GM12865 (cell line): ENCODE data around the gene PTCH1.

ENCODE experiments used
- DNase-seq: peaks from one replicate; pipeline ENCODE4 v3.0.0; 2010; ENCODE audit warnings: low read depth
- H3K4me3 ChIP-seq: 2 replicates; pipeline ENCODE4 v1.5.1; 2011; ENCODE audit warnings: mild to moderate bottlenecking, low read depth, low read length, control low read depth
- CTCF ChIP-seq: IDR thresholded peaks from 2 replicates; pipeline ENCODE4 v1.5.1; 2011; ENCODE audit warnings: low read length, control low read depth, low read depth, inconsistent platforms; ENCODE audit not compliant: insufficient read depth; ENCODE audit errors: missing control alignments

PTCH1 gene

DNA sequence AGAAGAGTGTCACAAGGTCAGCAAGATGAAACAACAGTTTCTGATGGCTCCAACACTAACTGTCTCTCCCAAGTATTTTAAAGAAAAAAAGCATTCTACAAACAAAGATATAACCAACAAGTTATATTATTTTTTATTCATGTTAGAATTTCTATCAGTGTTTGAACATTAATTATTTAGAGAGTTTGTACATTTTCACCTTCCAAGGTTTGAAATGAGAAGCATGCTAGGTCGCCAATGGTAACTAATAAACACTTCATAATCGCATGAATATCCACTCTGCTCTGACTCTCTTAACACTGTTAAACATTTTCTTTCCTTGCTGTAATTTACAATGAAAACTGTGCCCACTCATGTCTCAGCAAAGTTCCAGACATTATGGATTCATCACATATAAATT is 73.5 kb downstream of the PTCH1 start:
- no peak for TF ChIP-seq CTCF
- no peak for DNase-seq
- no peak overlapping the region for H3K4me3 ChIP-seq

GRCh38 chr9:95441081-95441480 is 75.7 kb downstream of the PTCH1 start:
- H3K4me3 ChIP-seq = no peak overlapping the region
- DNase-seq = no peak
- TF ChIP-seq CTCF = no peak

GRCh38 chr9:95440447-95440846 is 76.3 kb downstream of the PTCH1 start:
- no peak for TF ChIP-seq CTCF
- no peak overlapping the region for H3K4me3 ChIP-seq
- no peak for DNase-seq

DNA sequence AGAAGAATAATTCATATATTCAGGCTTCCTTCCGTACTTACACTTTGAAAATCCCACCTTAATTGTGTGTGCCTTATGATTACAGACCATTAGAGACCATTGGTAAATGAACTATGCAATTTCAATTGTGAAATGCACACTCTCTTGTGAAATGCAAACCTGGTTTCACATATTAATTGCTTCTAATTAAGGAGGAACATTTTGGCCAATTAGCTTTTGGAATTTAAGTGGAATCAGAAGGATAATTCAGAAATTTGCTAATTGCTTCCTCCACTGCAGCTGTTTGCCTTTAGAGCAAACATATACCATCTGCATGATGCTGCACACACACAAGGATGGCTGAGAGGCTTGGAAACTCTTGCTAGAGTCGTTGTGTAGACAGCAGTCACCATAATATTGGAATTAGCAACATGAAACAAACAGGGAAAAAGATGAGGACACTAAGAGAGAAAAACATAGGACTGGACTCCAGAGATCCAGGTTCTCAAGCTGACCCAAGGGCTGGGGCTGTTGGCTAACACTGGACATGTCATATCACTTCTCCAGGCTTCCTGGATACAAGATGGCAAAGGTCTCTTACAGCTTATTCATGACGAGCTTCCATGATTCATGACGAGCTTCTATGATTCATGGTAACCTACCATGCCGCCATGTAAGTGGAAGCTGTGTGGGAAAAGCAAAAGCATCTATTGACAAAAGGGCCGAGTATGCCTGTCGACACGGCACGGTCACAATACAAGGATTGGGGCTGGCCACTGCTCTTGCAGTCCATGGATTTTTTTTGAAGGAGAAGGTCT is 78.0 kb downstream of the PTCH1 start:
- TF ChIP-seq CTCF = no peak
- H3K4me3 ChIP-seq = no peak overlapping the region

DNA sequence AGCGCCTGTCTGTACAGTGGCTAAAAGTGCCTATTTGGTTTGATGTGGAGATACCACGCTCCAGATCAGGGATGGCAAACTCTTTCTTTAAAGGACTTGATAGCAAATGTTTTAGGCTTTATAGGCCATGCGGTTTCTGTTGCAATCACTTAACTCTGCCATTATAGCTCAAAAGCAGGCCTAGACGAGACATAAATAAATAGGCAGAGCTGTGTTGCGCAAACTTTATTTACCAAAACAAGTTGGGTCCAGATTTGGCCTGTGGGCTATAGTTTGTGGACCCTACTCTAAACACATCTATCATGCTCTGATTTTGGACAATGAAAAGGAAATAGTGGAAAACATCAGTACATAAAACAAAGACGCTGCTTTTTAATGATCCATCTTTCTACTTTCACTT is 79.2 kb downstream of the PTCH1 start:
- DNase-seq = no peak
- no peak for TF ChIP-seq CTCF
- H3K4me3 ChIP-seq = no peak overlapping the region

More for the DNA sequence above, 78.0 kb downstream of the PTCH1 start:
- DNase-seq = no peak

DNA sequence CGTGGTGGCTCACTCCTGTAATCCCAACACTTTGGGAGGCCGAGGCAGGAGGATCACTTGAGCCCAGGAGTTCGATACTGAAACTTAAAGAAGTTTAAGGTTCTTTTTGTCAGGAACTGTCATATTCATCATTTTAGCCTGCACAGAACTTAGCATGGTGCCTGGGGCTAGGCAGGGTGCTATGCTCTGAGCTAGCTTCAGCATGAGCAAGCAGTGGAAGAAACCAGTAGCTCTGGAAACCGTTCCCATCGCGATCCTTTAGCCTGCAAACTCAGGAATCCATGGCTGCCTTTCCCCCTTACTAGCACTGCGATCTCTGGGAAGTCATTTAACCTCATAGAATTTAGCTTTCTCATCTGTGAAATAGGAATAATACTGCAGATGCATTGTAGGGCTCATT is 80.4 kb downstream of the PTCH1 start:
- TF ChIP-seq CTCF = no peak
- no peak for DNase-seq
- no peak overlapping the region for H3K4me3 ChIP-seq
